ENCODE measurements around the gene SEMA5B.

DNA sequence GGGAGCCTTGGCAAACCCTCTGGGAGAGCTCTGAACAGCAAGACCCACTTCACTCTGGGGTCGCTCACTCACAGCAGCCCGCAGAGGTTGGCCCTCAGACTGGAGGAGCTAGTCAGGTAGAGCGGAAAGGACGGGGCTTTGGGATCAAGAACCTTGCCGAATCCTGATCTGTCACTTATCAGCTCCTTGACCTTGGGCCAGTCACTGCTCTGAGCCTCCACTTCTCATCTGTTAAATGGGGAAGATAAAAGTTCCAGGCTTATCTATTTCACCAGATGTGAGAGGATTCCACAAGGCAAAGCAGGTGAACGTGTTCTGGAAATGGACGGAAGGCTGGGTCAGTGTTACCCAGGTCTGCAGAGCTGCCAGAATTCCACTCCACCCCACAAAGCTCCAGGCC is 29.4 kb downstream of the SEMA5B start:
- TF ChIP-seq POLR2AphosphoS5 (IDR thresholded peaks at IDR 0.05) (no peak), CTCF (IDR thresholded peaks at IDR 0.05) (no peak)
